Fibroblast of lung (primary cell): ENCODE measurements around the gene SOCS1.

ENCODE experiments used
- CTCF ChIP-seq, 2 donors: IDR thresholded peaks in 1 of 2; conservative IDR thresholded peaks in 1 of 2; 1 replicate in 1 of 2; 2 replicates in 1 of 2; pipeline ENCODE4 v1.5.1; 2011 to 2012; ENCODE audit warnings: low read length in 2 of 2, control low read depth in 1 of 2, inconsistent platforms in 1 of 2, low read depth in 1 of 2, mild to moderate bottlenecking in 1 of 2
- EZH2 ChIP-seq: IDR thresholded peaks from 2 replicates; pipeline ENCODE4 v1.5.1; 2012; ENCODE audit warnings: low read length, control low read depth, mild to moderate bottlenecking; ENCODE audit errors: missing control alignments

- TF ChIP-seq CTCF (conservative IDR thresholded peaks at IDR 0.05 in 1 of 2, IDR thresholded peaks at IDR 0.05 in 1 of 2; ENCODE audit: low read depth in 1 of 2, low read length in 2 of 2) (no peak), EZH2 (no peak)
Observed at GRCh38 chr16:11301645-11302501, 45.9 kb upstream of the SOCS1 start.
